ENCODE results near the gene SLC6A6.

DNA sequence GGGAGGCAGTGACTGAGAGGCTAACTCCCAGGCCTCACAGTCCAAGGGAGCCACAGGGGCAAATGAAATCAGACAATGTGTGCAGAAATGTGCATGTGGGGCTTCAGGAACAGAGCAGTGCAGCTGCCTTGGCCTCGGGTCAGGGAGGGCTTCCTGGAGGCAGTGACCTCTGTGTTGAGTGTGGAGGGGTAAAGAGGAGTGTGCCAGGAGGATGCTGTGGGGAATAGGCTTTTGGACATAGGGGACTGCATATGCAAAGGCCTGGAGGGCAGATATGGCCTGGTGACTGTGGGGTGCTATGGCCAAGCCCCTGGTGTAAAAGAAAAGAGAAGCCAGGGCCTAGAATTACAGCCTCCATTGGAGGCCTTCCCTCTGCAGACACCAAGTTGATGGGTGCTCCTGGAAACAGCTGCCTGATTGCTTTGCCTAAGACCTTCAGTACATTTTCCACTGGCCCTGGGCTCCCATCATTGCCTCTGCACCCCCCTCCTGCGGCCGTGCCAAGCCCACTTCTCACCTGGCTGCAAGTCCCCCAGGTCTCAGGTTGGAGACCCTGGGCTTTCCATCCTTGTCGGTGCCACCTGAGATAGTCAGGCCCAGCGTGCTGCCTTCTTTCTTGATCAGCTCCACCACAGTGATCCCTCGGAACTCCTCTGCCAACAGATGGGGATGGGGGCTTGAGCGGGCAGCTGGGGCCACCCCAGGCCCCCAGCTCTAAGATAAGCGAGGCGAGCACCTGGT lies 122.7 kb downstream of the SLC6A6 start:
- TF ChIP-seq, protein P1, sequence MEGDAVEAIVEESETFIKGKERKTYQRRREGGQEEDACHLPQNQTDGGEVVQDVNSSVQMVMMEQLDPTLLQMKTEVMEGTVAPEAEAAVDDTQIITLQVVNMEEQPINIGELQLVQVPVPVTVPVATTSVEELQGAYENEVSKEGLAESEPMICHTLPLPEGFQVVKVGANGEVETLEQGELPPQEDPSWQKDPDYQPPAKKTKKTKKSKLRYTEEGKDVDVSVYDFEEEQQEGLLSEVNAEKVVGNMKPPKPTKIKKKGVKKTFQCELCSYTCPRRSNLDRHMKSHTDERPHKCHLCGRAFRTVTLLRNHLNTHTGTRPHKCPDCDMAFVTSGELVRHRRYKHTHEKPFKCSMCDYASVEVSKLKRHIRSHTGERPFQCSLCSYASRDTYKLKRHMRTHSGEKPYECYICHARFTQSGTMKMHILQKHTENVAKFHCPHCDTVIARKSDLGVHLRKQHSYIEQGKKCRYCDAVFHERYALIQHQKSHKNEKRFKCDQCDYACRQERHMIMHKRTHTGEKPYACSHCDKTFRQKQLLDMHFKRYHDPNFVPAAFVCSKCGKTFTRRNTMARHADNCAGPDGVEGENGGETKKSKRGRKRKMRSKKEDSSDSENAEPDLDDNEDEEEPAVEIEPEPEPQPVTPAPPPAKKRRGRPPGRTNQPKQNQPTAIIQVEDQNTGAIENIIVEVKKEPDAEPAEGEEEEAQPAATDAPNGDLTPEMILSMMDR (optimal IDR thresholded peaks at IDR 0.05 in 1 of 3, IDR thresholded peaks at IDR 0.05 in 1 of 3, conservative IDR thresholded peaks at IDR 0.05 in 1 of 3; ENCODE audit: extremely low read depth in 1 of 3, insufficient read depth in 2 of 3, low read length in 3 of 3): no peak
- TF ChIP-seq EZH2 (IDR thresholded peaks at IDR 0.05; ENCODE audit: low read length): no peak
